CD14-positive monocyte (primary cell): ENCODE data around the gene JKAMP. TPM values are rescaled to one million over a fixed set of nuclear protein-coding genes. Genes with fewer than 3 reads are reported as not detected.

ENCODE experiments used
- DNase-seq, 3 donors: peaks; one replicate each; pipeline ENCODE4 v3.0.0-alpha.2; 2011 to 2022
- H2AFZ ChIP-seq: 2 replicates; pipeline ENCODE4 v1.6.0; 2012; ENCODE audit warnings: mild to moderate bottlenecking, low read depth, low read length, inconsistent platforms; ENCODE audit not compliant: insufficient read depth, poor library complexity, severe bottlenecking
- H3K27ac ChIP-seq, 2 donors: 1 replicate in 1 of 2; 2 replicates in 1 of 2; pipeline ENCODE4 v1.5.1; 2012 to 2013; ENCODE audit warnings: low read length in 2 of 2, control low read depth in 1 of 2, inconsistent platforms in 1 of 2, low read depth in 1 of 2, mild to moderate bottlenecking in 1 of 2
- H3K27me3 ChIP-seq, 2 donors: one replicate each; pipeline versions ENCODE4 v1.6.0 to v1.6.1; 2011 to 2013; ENCODE audit warnings: low read length in 2 of 2; ENCODE audit not compliant: control insufficient read depth in 2 of 2, insufficient read depth in 2 of 2
- H3K36me3 ChIP-seq, 2 donors: replicated peaks in 1 of 2; 1 replicate in 1 of 2; 2 replicates in 1 of 2; pipeline versions ENCODE4 v1.5.1 to v1.6.1; 2012 to 2013; ENCODE audit warnings: low read length in 2 of 2, control low read depth in 1 of 2, inconsistent platforms in 1 of 2, mild to moderate bottlenecking in 1 of 2; ENCODE audit not compliant: insufficient read depth in 2 of 2, control insufficient read depth in 1 of 2
- H3K4me1 ChIP-seq, 2 donors: 1 replicate in 1 of 2; 2 replicates in 1 of 2; pipeline versions ENCODE4 v1.5.1 to v1.6.1; 2012 to 2013; ENCODE audit warnings: low read length in 2 of 2, control low read depth in 1 of 2, inconsistent platforms in 1 of 2, mild to moderate bottlenecking in 1 of 2, moderate library complexity in 1 of 2; ENCODE audit not compliant: insufficient read depth in 2 of 2, control insufficient read depth in 1 of 2
- H3K4me2 ChIP-seq: replicated peaks from 2 replicates; pipeline ENCODE3; 2012; ENCODE audit warnings: low read length, moderate library complexity, mild to moderate bottlenecking; ENCODE audit not compliant: poor library complexity, severe bottlenecking; ENCODE audit errors: extremely low read depth
- H3K4me3 ChIP-seq, 3 experiments: fragments of 200-600 bp in 1 of 3; sonication (generic) in 1 of 3; replicated peaks in 1 of 3; 1 replicate in 2 of 3; 2 replicates in 1 of 3; pipeline ENCODE4 v1.5.1; 2011 to 2013; ENCODE audit warnings: low read length in 3 of 3, mild to moderate bottlenecking in 3 of 3, control low read depth in 2 of 3, low read depth in 2 of 3, inconsistent platforms in 1 of 3, moderate library complexity in 1 of 3
- H3K79me2 ChIP-seq: 2 replicates; pipeline ENCODE4 v1.6.0; 2012; ENCODE audit warnings: mild to moderate bottlenecking, control low read depth, inconsistent platforms, low read length, moderate library complexity; ENCODE audit not compliant: insufficient read depth
- H3K9ac ChIP-seq: 2 replicates; pipeline ENCODE4 v1.6.0; 2017; ENCODE audit warnings: low read length, mild to moderate bottlenecking; ENCODE audit not compliant: insufficient read depth, poor library complexity, severe bottlenecking
- H3K9me3 ChIP-seq, 2 donors: replicated peaks in 1 of 2; 1 replicate in 1 of 2; 2 replicates in 1 of 2; pipeline versions ENCODE4 v1.5.1 to v1.6.1; 2012 to 2013; ENCODE audit warnings: low read length in 2 of 2, control low read depth in 1 of 2; ENCODE audit not compliant: control insufficient read depth in 1 of 2, insufficient read depth in 1 of 2
- H4K20me1 ChIP-seq: 2 replicates; pipeline ENCODE4 v1.6.0; 2012; ENCODE audit warnings: mild to moderate bottlenecking, low read length, control low read depth, moderate library complexity; ENCODE audit not compliant: insufficient read depth
- H3K27ac Mint-ChIP-seq, 7 donors: one replicate each; pipeline ENCODE4 v1.8.0; 2020; ENCODE audit warnings: mild to moderate bottlenecking in 7 of 7, mixed read lengths in 7 of 7, moderate library complexity in 6 of 7, inconsistent platforms in 2 of 7
- H3K27me3 Mint-ChIP-seq, 3 donors: one replicate each; pipeline ENCODE4 v1.8.0; 2021 to 2022; ENCODE audit warnings: low read depth in 3 of 3, mild to moderate bottlenecking in 3 of 3, mixed read lengths in 3 of 3, moderate library complexity in 3 of 3, inconsistent platforms in 1 of 3
- H3K36me3 Mint-ChIP-seq, 2 donors: one replicate each; pipeline ENCODE4 v1.8.0; 2020; ENCODE audit warnings: mixed read lengths in 2 of 2, inconsistent platforms in 1 of 2, mild to moderate bottlenecking in 1 of 2
- H3K4me1 Mint-ChIP-seq: one replicate; pipeline ENCODE4 v1.8.0; 2020; ENCODE audit warnings: mild to moderate bottlenecking, mixed read lengths
- H3K4me3 Mint-ChIP-seq, 2 donors: one replicate each; pipeline ENCODE4 v1.8.0; 2020; ENCODE audit warnings: mild to moderate bottlenecking in 2 of 2, mixed read lengths in 2 of 2, moderate library complexity in 1 of 2
- H3K9me3 Mint-ChIP-seq, 7 donors: one replicate each; pipeline ENCODE4 v1.8.0; 2020 to 2022; ENCODE audit warnings: mixed read lengths in 7 of 7, mild to moderate bottlenecking in 6 of 7, moderate library complexity in 6 of 7, inconsistent platforms in 2 of 7
- WGBS: methylation state at CpG from one replicate; pipeline ENCODE4 v1.1.5; 2013; ENCODE audit warnings: missing lambda C conversion rate; ENCODE audit not compliant: insufficient coverage; 5-methylcytosine and 5-hydroxymethylcytosine counted together
- intact Hi-C, 2 donors: fragments of 100-400 bp; cut with micrococcal nuclease; formaldehyde crosslinking; loops; one replicate each; pipeline versions ENCODE4 v1.15.0 to v1.15.1; 2023
- polyA minus RNA-seq: library from RNA; depleted of rRNA, polyadenylated mRNA; stranded (reverse); fragments of >200 nt; gene quantifications from 2 replicates; pipeline ENCODE4 v1.2.3, GENCODE V29; 2012
- polyA plus RNA-seq, 3 donors: library from polyadenylated mRNA; depleted of rRNA in 1 of 3; unstranded in 2 of 3; stranded (reverse) in 1 of 3; fragments of 300-500 nt in 2 of 3; fragments of >200 nt in 1 of 3; fragmentation: Illumina TruSeq in 2 of 3; gene quantifications; 1 replicate in 2 of 3; 2 replicates in 1 of 3; pipeline ENCODE4 v1.2.3, GENCODE V29; 2012 to 2021
- total RNA-seq, 12 experiments: library from RNA in 1 of 12; stranded (reverse) in 1 of 12; fragments of 120-200 nt in 1 of 12; gene quantifications; one replicate each; pipeline ENCODE4 v1.2.4 and lab custom pipeline; 2013 to 2026; ENCODE audit warnings: mixed read lengths in 6 of 12, inconsistent platforms in 1 of 12
- TF ChIP-seq, protein P1 (sequence below): fragments of 200-600 bp; IDR thresholded peaks from one replicate; pipeline ENCODE4 v1.8.0; 2022; ENCODE audit warnings: antibody characterized with exemption, mild to moderate bottlenecking

Gene JKAMP, protein sequence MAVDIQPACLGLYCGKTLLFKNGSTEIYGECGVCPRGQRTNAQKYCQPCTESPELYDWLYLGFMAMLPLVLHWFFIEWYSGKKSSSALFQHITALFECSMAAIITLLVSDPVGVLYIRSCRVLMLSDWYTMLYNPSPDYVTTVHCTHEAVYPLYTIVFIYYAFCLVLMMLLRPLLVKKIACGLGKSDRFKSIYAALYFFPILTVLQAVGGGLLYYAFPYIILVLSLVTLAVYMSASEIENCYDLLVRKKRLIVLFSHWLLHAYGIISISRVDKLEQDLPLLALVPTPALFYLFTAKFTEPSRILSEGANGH
- 70.4 TPM for total RNA-seq (2013)
- polyA plus RNA-seq (100 to 1,000 TPM in 1 of 3 donors, 10 to 100 TPM in 2; 49.7 to 134 (median 99.4) TPM), polyA minus RNA-seq (22.2 and 37.3 TPM in 2 replicates), total RNA-seq (lab: John Stamatoyannopoulos, UW) (3.9 to 26.3 (median 18.3) reads per million in 11 experiments)

DNA sequence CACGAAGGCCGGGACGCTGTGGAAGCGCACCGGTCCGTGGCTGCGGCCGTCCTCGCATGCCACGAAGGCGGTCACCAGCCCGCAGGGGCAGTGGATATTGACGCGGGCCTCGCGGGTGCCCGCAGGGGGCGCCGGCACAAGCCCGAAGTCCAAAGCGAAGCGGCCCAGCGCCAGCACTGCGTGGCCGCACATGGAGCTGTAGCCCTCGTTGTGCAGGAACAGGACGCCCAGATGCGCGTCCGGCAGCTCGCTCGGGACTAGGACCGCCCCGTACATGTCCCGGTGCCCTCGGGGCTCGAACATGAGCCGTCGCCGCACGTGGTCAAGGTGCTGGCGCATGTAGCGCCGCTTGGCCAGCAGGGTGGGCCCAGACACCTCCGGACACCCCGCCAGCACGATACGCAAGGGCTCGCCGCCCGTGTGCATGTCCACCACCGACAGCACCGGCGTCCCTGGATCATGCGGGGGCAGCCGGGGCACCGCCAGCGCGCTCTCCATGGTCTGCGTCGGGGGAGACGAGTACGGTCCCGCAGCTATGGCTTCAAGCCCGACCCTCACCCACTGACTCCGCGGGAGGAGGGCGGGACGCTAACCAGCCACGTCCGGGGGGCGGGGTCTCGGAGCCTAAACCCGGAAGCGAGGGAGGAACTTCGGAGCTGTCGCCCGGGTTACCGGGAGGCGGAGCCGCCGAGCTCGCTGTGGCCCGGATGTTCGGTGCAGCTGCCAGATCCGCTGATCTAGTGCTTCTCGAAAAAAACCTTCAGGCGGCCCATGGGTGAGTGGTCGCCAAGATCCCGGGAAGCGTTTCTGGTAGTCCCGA, at the start of gene JKAMP, which contains the start of gene L3HYPDH:
TSS of gene JKAMP (plus strand) at position 699 of the 820 bp plus-strand sequence. CDS start at position 772, 73 bp downstream.
TSS of gene L3HYPDH (minus strand) at position 590 of the 820 bp plus-strand sequence. CDS start at position 498, 92 bp downstream.
- Histone ChIP-seq H3K27me3 (no peaks in the 10 kb centered on the region), H3K4me2 (peak within 1 kb of the TSS; percentile 91), H3K79me2 (peaks cover 49% of the 10 kb centered on the region), H3K4me3 (peak within 1 kb of the TSS; percentile 80 to 95 (median 83)), H3K9ac (peak within 1 kb of the TSS; percentile 81), H3K27ac (peak within 1 kb of the TSS; percentile 72 to 91), H3K4me1 (peaks cover 36 to 37% of the 10 kb centered on the region in 2 donors), H3K36me3 (peaks cover 8 to 18% of the 10 kb centered on the region in 2 donors), H4K20me1 (peaks cover 40% of the 10 kb centered on the region), H2AFZ (peak within 1 kb of the TSS; percentile 97), H3K9me3 (no peaks in the 10 kb centered on the region)
- peak within 1 kb of the TSS; percentile 84 to 98 (median 95) for H3K27ac Mint-ChIP-seq
- no peaks in the 10 kb centered on the region for H3K27me3 Mint-ChIP-seq
- H3K9me3 Mint-ChIP-seq = no peaks in the 10 kb centered on the region
- peaks cover 57% of the 10 kb centered on the region for H3K4me1 Mint-ChIP-seq
- H3K36me3 Mint-ChIP-seq = peaks cover 13 to 18% of the 10 kb centered on the region in 2 donors
- intact Hi-C loops = loop anchor here (5.0 to 10.0 kb wide), 4 partner anchors 91 to 761 kb away; partner anchors contain the start of genes CCDC175 (in 2 of the 2), DAAM1 (in 1 of the 2) and PPM1A (in 1 of the 2)
- peak within 1 kb of the TSS; percentile 95 to 98 for H3K4me3 Mint-ChIP-seq
- DNase-seq = peak; percentile 91 to 95 (median 92)
- under 1% methylated on average over 92 of the region's 92 CpGs for WGBS
- TF ChIP-seq, protein P1, sequence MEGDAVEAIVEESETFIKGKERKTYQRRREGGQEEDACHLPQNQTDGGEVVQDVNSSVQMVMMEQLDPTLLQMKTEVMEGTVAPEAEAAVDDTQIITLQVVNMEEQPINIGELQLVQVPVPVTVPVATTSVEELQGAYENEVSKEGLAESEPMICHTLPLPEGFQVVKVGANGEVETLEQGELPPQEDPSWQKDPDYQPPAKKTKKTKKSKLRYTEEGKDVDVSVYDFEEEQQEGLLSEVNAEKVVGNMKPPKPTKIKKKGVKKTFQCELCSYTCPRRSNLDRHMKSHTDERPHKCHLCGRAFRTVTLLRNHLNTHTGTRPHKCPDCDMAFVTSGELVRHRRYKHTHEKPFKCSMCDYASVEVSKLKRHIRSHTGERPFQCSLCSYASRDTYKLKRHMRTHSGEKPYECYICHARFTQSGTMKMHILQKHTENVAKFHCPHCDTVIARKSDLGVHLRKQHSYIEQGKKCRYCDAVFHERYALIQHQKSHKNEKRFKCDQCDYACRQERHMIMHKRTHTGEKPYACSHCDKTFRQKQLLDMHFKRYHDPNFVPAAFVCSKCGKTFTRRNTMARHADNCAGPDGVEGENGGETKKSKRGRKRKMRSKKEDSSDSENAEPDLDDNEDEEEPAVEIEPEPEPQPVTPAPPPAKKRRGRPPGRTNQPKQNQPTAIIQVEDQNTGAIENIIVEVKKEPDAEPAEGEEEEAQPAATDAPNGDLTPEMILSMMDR = peak; percentile 87

DNA sequence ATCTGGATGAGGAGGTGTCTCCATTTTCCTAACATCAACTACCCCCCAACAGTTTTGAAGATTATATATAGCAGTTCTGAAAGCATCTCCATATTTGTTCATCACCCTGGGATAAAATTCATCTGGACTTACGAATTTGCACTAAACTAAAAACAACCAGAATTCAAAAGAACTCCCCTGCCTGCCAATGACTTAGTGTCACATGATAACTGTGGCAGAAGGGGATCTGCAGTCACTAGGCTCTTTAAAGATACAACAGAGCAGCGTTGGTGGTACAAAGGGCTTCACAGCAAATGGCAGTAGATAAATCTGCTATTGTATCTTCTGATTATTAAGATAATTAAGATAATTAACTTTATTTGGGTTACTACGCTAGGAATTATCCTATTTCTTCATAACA, 49.2 kb upstream of the JKAMP start:
- Mint-ChIP-seq H3K9me3 (peaks cover 0 to 2% (median 0%) of the 10 kb centered on the region in 7 donors), H3K4me3 (no peak overlapping the region), H3K27me3 (no peaks in the 10 kb centered on the region), H3K36me3 (no peaks in the 10 kb centered on the region), H3K4me1 (peaks cover 29% of the 10 kb centered on the region), H3K27ac (no peak overlapping the region)
- Histone ChIP-seq H3K27me3 (no peaks in the 10 kb centered on the region), H3K79me2 (no peaks in the 10 kb centered on the region), H4K20me1 (no peaks in the 10 kb centered on the region), H3K27ac (no peak overlapping the region), H3K9ac (no peak overlapping the region), H3K4me1 (peaks cover 12 to 27% of the 10 kb centered on the region in 2 donors), H3K4me3 (no peak overlapping the region), H3K9me3 (no peaks in the 10 kb centered on the region), H2AFZ (no peak overlapping the region), H3K36me3 (no peaks in the 10 kb centered on the region), H3K4me2 (no peak overlapping the region)
- TF ChIP-seq, protein P1 = no peak
- WGBS = no CpG with 5 or more reads among the region's 3 CpGs
- no peak for DNase-seq
- intact Hi-C loops = no loop called here
